Uterus (tissue), 4 donors: ENCODE results near the gene RGL4. TPM values are rescaled to one million over a fixed set of nuclear protein-coding genes. Genes with fewer than 3 reads are reported as not detected.

Experiments
- DNase-seq, 2 donors: peaks; one replicate each; pipeline ENCODE4 v3.0.0-alpha.2; 2019 to 2020
- H3K27ac ChIP-seq, 2 donors: fragments of 200-600 bp; sonication (generic); 1 replicate in 1 of 2; 2 replicates in 1 of 2; pipeline ENCODE4 v1.5.1; 2016 to 2018
- H3K27me3 ChIP-seq, 2 donors: fragments of 200-600 bp; sonication (generic); one replicate each; pipeline ENCODE4 v1.5.1; 2018 to 2019; ENCODE audit warnings: control low read depth in 1 of 2
- H3K36me3 ChIP-seq, 2 donors: fragments of 200-600 bp; sonication (generic); one replicate each; pipeline ENCODE4 v1.5.1; 2019; ENCODE audit warnings: control low read depth in 1 of 2
- H3K4me1 ChIP-seq, 2 donors: fragments of 200-600 bp; sonication (generic); one replicate each; pipeline ENCODE4 v1.5.1; 2018 to 2019; ENCODE audit warnings: control low read depth in 1 of 2
- H3K4me3 ChIP-seq, 2 donors: fragments of 200-600 bp; sonication (generic); 1 replicate in 1 of 2; 2 replicates in 1 of 2; pipeline ENCODE4 v1.5.1; 2018 to 2019; ENCODE audit warnings: mild to moderate bottlenecking in 1 of 2
- H3K9me3 ChIP-seq, 2 donors: fragments of 200-600 bp; sonication (generic); one replicate each; pipeline ENCODE4 v1.5.1; 2019; ENCODE audit warnings: control low read depth in 1 of 2
- CTCF ChIP-seq, 4 experiments: fragments of 200-600 bp in 2 of 4; fragments of 450-650 bp in 2 of 4; sonication (generic) in 2 of 4; IDR thresholded peaks; one replicate each; pipeline ENCODE4 v1.5.1; 2016 to 2019; ENCODE audit warnings: antibody characterized with exemption in 4 of 4, mild to moderate bottlenecking in 2 of 4, moderate library complexity in 1 of 4
- POLR2A ChIP-seq, 2 donors: fragments of 450-650 bp; IDR thresholded peaks; one replicate each; pipeline ENCODE4 v1.6.1; 2016; ENCODE audit warnings: antibody characterized with exemption in 2 of 2, mild to moderate bottlenecking in 1 of 2, moderate library complexity in 1 of 2
- intact Hi-C: fragments of 100-400 bp; cut with DNase I; formaldehyde crosslinking; loops from one replicate; pipeline ENCODE4 v1.15.1; 2023; ENCODE audit warnings: low total_unique reads
- total RNA-seq, 4 donors: library from RNA; depleted of rRNA in 3 of 4; stranded (reverse); fragments of >200 nt in 3 of 4; gene quantifications; one replicate each; pipeline versions ENCODE4 v1.1.0 to v1.2.4, GENCODE V29; 2014 to 2023
- donor health status: DM: yes; HTN: yes; CAD: no.

RGL4 gene
- total RNA-seq, 4 donors from 2014 or later = 0.21 TPM; not detected in 3

- Histone ChIP-seq H3K27ac (no peak overlapping the region), H3K36me3 (no peaks in the 10 kb centered on the region), H3K4me3 (no peak overlapping the region), H3K27me3 (no peaks in the 10 kb centered on the region), H3K9me3 (no peaks in the 10 kb centered on the region), H3K4me1 (no peaks in the 10 kb centered on the region)
- TF ChIP-seq POLR2A (IDR thresholded peaks at IDR 0.05) (no peak), CTCF (IDR thresholded peaks at IDR 0.05) (no peak)
- DNase-seq = no peak
- intact Hi-C loops = no loop called here
Measured at GRCh38 chr22:23704829-23705228, 14.0 kb downstream of the RGL4 start.

- H3K36me3 ChIP-seq = no peaks in the 10 kb centered on the region
- H3K4me3 ChIP-seq = no peak overlapping the region
- H3K4me1 ChIP-seq = no peaks in the 10 kb centered on the region
- H3K9me3 ChIP-seq = no peaks in the 10 kb centered on the region
- DNase-seq = no peak
- intact Hi-C loops = no loop called here
- H3K27me3 ChIP-seq = no peaks in the 10 kb centered on the region
- no peak overlapping the region for H3K27ac ChIP-seq
- TF ChIP-seq CTCF (IDR thresholded peaks at IDR 0.05) (no peak), POLR2A (IDR thresholded peaks at IDR 0.05) (no peak)
Measured at GRCh38 chr22:23705358-23705757, 14.5 kb downstream of the RGL4 start.

GRCh38 chr22:23708270-23708669 is 17.5 kb downstream of the RGL4 start:
- H3K4me3 ChIP-seq = no peak overlapping the region
- H3K27ac ChIP-seq = no peak overlapping the region
- no peaks in the 10 kb centered on the region for H3K9me3 ChIP-seq
- intact Hi-C loops = no loop called here
- H3K36me3 ChIP-seq = no peaks in the 10 kb centered on the region
- H3K4me1 ChIP-seq = no peaks in the 10 kb centered on the region
- TF ChIP-seq POLR2A (IDR thresholded peaks at IDR 0.05) = no peak
- TF ChIP-seq CTCF (IDR thresholded peaks at IDR 0.05) = no peak
- DNase-seq = no peak
- H3K27me3 ChIP-seq = no peaks in the 10 kb centered on the region

- no peaks in the 10 kb centered on the region for H3K36me3 ChIP-seq
- no peak for DNase-seq
- no peak overlapping the region for H3K4me3 ChIP-seq
- no peaks in the 10 kb centered on the region for H3K9me3 ChIP-seq
- H3K27me3 ChIP-seq = no peaks in the 10 kb centered on the region
- no peaks in the 10 kb centered on the region for H3K4me1 ChIP-seq
- intact Hi-C loops = no loop called here
- no peak for TF ChIP-seq CTCF (IDR thresholded peaks at IDR 0.05)
- no peak overlapping the region for H3K27ac ChIP-seq
Measured at GRCh38 chr22:23709107-23709506, 18.3 kb downstream of the RGL4 start.

- intact Hi-C loops = no loop called here
- no peaks in the 10 kb centered on the region for H3K4me1 ChIP-seq
- H3K9me3 ChIP-seq = no peaks in the 10 kb centered on the region
- H3K27ac ChIP-seq = no peak overlapping the region
- no peaks in the 10 kb centered on the region for H3K27me3 ChIP-seq
- H3K4me3 ChIP-seq = no peak overlapping the region
- DNase-seq = no peak
- TF ChIP-seq CTCF (IDR thresholded peaks at IDR 0.05) (no peak), POLR2A (IDR thresholded peaks at IDR 0.05) (no peak)
- H3K36me3 ChIP-seq = no peaks in the 10 kb centered on the region
Measured at GRCh38 chr22:23712256-23712655, 21.4 kb downstream of the RGL4 start.
